Natural killer cell (primary cell): ENCODE results near the gene PNMA5. TPM values are rescaled to one million over a fixed set of nuclear protein-coding genes. Genes with fewer than 3 reads are reported as not detected.
"Not testable (repeated sequence)": the region's sequence is repeated elsewhere in the genome, so short reads cannot be mapped to it uniquely, and the experiment has no call there.

Experiments used
- ATAC-seq, 3 donors: fragments of 150-1000 bp in 2 of 3; fragments of 200-7000 bp in 1 of 3; cut with Tn5 transposase; 1 replicate in 1 of 3; 2 replicates in 2 of 3; pipeline ENCODE4 v1.10.0; 2021; ENCODE audit warnings: mild to moderate bottlenecking in 2 of 3, moderate library complexity in 2 of 3
- DNase-seq, 2 donors: peaks; one replicate each; pipeline versions ENCODE4 v3.0.0 to v3.0.0-alpha.2; 2013 to 2021; ENCODE audit warnings: mixed read lengths in 1 of 2
- H3K27ac ChIP-seq: one replicate; pipeline ENCODE4 v1.5.1; 2013; ENCODE audit warnings: mild to moderate bottlenecking, low read length
- H3K27me3 ChIP-seq: one replicate; pipeline ENCODE4 v1.6.1; 2013; ENCODE audit warnings: low read length; ENCODE audit not compliant: control insufficient read depth, insufficient read depth
- H3K36me3 ChIP-seq: one replicate; pipeline ENCODE4 v1.6.1; 2013; ENCODE audit warnings: low read length; ENCODE audit not compliant: control insufficient read depth, insufficient read depth
- H3K4me1 ChIP-seq: one replicate; pipeline ENCODE4 v1.6.1; 2013; ENCODE audit warnings: low read length; ENCODE audit not compliant: control insufficient read depth, insufficient read depth
- H3K4me3 ChIP-seq: one replicate; pipeline ENCODE4 v1.5.1; 2013; ENCODE audit warnings: low read length
- H3K9me3 ChIP-seq: one replicate; pipeline ENCODE4 v1.6.1; 2013; ENCODE audit warnings: low read length; ENCODE audit not compliant: control insufficient read depth, insufficient read depth
- H3K27ac Mint-ChIP-seq, 2 donors: one replicate each; pipeline ENCODE4 v1.8.0; 2022; ENCODE audit warnings: mild to moderate bottlenecking in 2 of 2, mixed read lengths in 2 of 2, moderate library complexity in 1 of 2
- H3K27me3 Mint-ChIP-seq, 2 donors: one replicate each; pipeline ENCODE4 v1.8.0; 2022; ENCODE audit warnings: low read depth in 2 of 2, mixed read lengths in 2 of 2
- H3K36me3 Mint-ChIP-seq: one replicate; pipeline ENCODE4 v1.8.0; 2022; ENCODE audit warnings: mixed read lengths
- H3K4me1 Mint-ChIP-seq, 2 donors: one replicate each; pipeline ENCODE4 v1.8.0; 2022; ENCODE audit warnings: mixed read lengths in 2 of 2
- H3K4me3 Mint-ChIP-seq: one replicate; pipeline ENCODE4 v1.8.0; 2022; ENCODE audit warnings: mild to moderate bottlenecking, moderate library complexity, mixed read lengths
- H3K9me3 Mint-ChIP-seq, 2 donors: one replicate each; pipeline ENCODE4 v1.8.0; 2022; ENCODE audit warnings: mixed read lengths in 2 of 2
- WGBS: methylation state at CpG from one replicate; pipeline ENCODE4 v1.1.7; 2013; ENCODE audit warnings: missing lambda C conversion rate; ENCODE audit not compliant: insufficient coverage; 5-methylcytosine and 5-hydroxymethylcytosine counted together
- intact Hi-C: fragments of 100-400 bp; cut with micrococcal nuclease; formaldehyde crosslinking; loops from one replicate; pipeline ENCODE4 v1.14.2; 2022
- total RNA-seq, 4 donors: library from RNA; stranded (reverse); fragments of 120-200 nt in 1 of 4; gene quantifications; one replicate each; pipeline versions ENCODE4 v1.2.3 to v1.2.4, GENCODE V29; 2013 to 2022
- TF ChIP-seq, protein P1 (sequence below): fragments of 200-600 bp; IDR thresholded peaks from one replicate; pipeline ENCODE4 v1.8.0; 2022; ENCODE audit warnings: antibody characterized with exemption

Gene PNMA5
- total RNA-seq, 3 donors from 2014 or later (not counting 1 experiment from before 2014, with no cell fraction given) = not detected

DNA sequence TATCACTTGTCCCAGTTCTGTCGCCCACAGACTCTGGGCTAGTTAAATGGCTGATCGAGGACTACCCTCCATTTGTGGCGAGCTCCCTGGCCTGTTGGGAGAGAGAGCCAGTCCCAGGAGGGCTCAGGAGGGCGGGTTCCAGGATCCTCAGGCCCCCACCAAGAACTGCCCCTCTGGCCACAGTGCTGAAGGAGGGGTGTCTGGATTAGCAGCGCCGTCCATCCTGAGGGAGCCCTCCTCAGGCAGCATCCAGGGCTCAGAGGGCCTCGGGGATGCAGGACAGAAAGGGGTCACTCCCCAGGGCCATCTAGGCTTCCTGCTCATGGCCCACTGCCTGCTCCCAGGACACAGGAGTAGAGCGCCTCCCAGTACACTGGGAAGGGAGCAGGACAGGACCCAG lies 6.1 kb downstream of the PNMA5 start:
- Mint-ChIP-seq H3K9me3 (no peaks in the 10 kb centered on the region), H3K27me3 (peaks cover 0 to 10% of the 10 kb centered on the region in 2 donors), H3K4me3 (no peak overlapping the region), H3K27ac (no peak overlapping the region), H3K36me3 (no peaks in the 10 kb centered on the region), H3K4me1 (no peaks in the 10 kb centered on the region)
- 92% methylated on average over 7 of the region's 8 CpGs for WGBS
- intact Hi-C loops = no loop called here
- no peak for ATAC-seq
- Histone ChIP-seq H3K27me3 (no peaks in the 10 kb centered on the region), H3K27ac (no peak overlapping the region), H3K36me3 (no peaks in the 10 kb centered on the region), H3K4me1 (peaks cover 12% of the 10 kb centered on the region), H3K4me3 (no peak overlapping the region), H3K9me3 (no peaks in the 10 kb centered on the region)
- TF ChIP-seq, protein P1, sequence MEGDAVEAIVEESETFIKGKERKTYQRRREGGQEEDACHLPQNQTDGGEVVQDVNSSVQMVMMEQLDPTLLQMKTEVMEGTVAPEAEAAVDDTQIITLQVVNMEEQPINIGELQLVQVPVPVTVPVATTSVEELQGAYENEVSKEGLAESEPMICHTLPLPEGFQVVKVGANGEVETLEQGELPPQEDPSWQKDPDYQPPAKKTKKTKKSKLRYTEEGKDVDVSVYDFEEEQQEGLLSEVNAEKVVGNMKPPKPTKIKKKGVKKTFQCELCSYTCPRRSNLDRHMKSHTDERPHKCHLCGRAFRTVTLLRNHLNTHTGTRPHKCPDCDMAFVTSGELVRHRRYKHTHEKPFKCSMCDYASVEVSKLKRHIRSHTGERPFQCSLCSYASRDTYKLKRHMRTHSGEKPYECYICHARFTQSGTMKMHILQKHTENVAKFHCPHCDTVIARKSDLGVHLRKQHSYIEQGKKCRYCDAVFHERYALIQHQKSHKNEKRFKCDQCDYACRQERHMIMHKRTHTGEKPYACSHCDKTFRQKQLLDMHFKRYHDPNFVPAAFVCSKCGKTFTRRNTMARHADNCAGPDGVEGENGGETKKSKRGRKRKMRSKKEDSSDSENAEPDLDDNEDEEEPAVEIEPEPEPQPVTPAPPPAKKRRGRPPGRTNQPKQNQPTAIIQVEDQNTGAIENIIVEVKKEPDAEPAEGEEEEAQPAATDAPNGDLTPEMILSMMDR = no peak
- no peak for DNase-seq

DNA sequence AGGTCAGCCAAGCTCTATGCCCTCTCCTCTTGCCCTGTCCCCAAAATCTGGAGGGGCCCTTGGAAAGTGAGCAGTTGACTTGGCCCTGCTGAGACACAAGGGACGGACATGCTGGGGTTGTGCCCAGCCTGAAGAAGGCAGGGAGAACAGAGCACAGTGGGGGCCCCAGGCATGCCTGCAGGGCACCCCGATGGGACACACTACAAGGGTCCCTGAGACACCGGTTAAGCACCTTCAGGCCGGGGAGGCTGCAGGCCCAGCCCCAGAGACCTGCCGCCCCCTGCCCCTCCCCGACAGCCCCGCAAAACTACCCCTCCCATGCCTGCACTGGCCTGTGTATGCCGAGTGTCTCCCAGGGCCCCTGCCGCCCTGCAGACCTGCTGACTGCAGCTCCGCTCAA lies 6.8 kb downstream of the PNMA5 start:
- intact Hi-C loops, H3K4me3 ChIP-seq: not testable (repeated sequence)

DNA sequence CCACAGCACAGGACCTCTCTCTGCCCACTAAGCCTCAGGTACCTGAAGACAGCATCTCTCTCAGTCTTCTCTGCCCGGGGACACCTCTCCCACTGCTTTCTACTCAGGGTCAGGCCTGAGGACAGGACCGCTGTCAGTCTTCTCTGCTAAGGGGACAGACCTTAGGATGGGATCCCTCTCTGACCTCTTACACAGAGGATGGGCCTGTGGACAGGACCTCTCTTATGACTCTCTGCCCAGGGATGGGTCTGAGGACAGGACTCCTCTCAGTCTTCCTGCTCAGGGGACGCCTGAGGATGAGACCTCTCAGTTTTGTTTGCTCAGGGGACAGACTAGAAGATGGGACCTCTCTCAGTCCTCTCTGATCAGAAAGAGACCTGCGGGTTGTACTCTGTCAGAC lies 8.5 kb downstream of the PNMA5 start:
- H3K27ac ChIP-seq, DNase-seq, H3K4me1 ChIP-seq, H3K27ac Mint-ChIP-seq, H3K36me3 ChIP-seq, H3K27me3 ChIP-seq, H3K9me3 Mint-ChIP-seq, H3K4me3 Mint-ChIP-seq, H3K9me3 ChIP-seq, H3K27me3 Mint-ChIP-seq, H3K4me3 ChIP-seq, intact Hi-C loops, ATAC-seq, H3K36me3 Mint-ChIP-seq, H3K4me1 Mint-ChIP-seq: not testable (repeated sequence)
- WGBS = no CpG with 5 or more reads among the region's 4 CpGs

More for the DNA sequence above, 6.8 kb downstream of the PNMA5 start:
- ATAC-seq, DNase-seq, H3K27ac ChIP-seq, H3K27me3 ChIP-seq, H3K9me3 ChIP-seq, H3K27me3 Mint-ChIP-seq, H3K4me3 Mint-ChIP-seq, H3K36me3 Mint-ChIP-seq, H3K4me1 Mint-ChIP-seq, H3K36me3 ChIP-seq, H3K27ac Mint-ChIP-seq, H3K9me3 Mint-ChIP-seq: not testable (repeated sequence)
- 100% methylated on average over 2 of the region's 10 CpGs for WGBS
- H3K4me1 ChIP-seq = peaks cover 12% of the 10 kb centered on the region

DNA sequence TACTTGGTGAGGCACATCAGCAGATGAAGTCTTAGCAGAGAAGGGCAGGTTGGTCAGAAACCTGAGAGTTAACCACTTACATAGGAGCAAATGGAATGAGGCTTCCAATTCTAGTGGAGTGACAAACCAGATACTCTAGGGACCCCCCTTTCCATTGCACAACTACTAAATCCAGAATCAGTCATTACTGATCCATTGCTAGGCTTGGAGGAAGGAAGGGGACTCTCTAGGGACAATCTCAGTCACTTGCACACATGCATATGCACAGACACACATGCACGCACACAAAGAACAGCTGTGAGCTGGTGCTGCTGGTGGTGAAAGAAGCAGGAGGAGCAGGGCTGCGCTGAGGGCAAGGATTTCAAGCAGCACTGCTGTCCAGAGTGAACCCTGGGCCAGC lies 25.7 kb downstream of the PNMA5 start:
- Histone ChIP-seq H3K36me3 (no peaks in the 10 kb centered on the region), H3K9me3 (no peaks in the 10 kb centered on the region), H3K4me3 (no peak overlapping the region), H3K27me3 (no peaks in the 10 kb centered on the region), H3K27ac (no peak overlapping the region), H3K4me1 (no peaks in the 10 kb centered on the region)
- no peak overlapping the region for H3K4me3 Mint-ChIP-seq
- no peaks in the 10 kb centered on the region for H3K27me3 Mint-ChIP-seq
- DNase-seq (no peak), ATAC-seq (no peak)
- H3K27ac Mint-ChIP-seq = no peak overlapping the region
- H3K4me1 Mint-ChIP-seq = no peaks in the 10 kb centered on the region
- no peaks in the 10 kb centered on the region for H3K36me3 Mint-ChIP-seq
- intact Hi-C loops = no loop called here
- TF ChIP-seq, protein P1 = no peak
- WGBS = 80% methylated on average over 2 of the region's 2 CpGs
- H3K9me3 Mint-ChIP-seq = no peaks in the 10 kb centered on the region

DNA sequence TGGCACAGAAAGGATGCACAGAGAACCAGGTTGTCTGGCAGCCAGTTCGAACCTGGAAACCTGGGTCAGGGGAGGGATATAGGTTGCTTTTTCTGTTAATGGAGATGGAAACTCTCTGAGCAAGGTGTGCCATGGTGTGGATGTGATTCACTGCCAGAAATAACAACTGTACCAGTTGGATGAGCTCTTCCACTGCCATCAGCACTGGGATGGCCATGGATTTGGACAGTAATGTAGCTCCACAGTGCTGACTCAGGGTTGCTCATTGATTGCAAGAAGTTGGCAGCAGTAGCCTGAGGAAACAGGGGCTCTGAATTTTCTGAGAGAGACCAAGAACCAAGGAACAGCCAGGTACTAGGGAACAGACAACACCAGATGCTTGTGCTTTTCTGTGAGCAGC lies 33.8 kb downstream of the PNMA5 start:
- Histone ChIP-seq H3K36me3 (no peaks in the 10 kb centered on the region), H3K9me3 (no peaks in the 10 kb centered on the region), H3K4me3 (no peak overlapping the region), H3K27me3 (no peaks in the 10 kb centered on the region), H3K4me1 (peaks cover 11% of the 10 kb centered on the region), H3K27ac (no peak overlapping the region)
- Mint-ChIP-seq H3K4me1 (peaks cover 6 to 7% of the 10 kb centered on the region in 2 donors), H3K4me3 (no peak overlapping the region), H3K36me3 (no peaks in the 10 kb centered on the region), H3K9me3 (no peaks in the 10 kb centered on the region), H3K27ac (no peak overlapping the region), H3K27me3 (no peaks in the 10 kb centered on the region)
- TF ChIP-seq, protein P1 = no peak
- DNase-seq = no peak
- intact Hi-C loops = no loop called here
- no peak for ATAC-seq
- 93% methylated on average over 1 of the region's 1 CpG for WGBS
